Measurements from ENCODE around the gene BAZ2B.
"Not testable (repeated sequence)": the region's sequence is repeated elsewhere in the genome, so short reads cannot be mapped to it uniquely, and the experiment has no call there.

BAZ2B gene

DNA sequence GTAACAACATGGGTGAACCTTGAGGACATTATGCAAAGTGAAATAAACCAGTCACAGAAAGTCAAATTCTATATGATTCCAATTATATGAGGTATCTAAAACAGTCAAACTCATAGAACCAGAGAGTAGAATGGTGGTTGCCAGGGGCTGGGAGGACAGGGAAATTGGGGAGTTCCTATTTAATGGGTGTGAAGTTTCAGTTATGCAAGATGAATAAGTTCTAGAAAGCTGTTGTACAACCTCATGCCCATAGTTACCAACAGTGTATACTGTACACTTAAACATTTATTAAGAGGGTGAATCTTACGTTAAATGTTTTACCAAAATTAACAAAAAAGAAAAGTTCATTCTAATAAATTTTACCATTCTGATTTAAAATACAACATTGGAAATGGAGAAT, 237.2 kb downstream of the BAZ2B start:
- H3K4me3 ChIP-seq (replicated peaks; ENCODE audit: low read depth, low read length), result no peak overlapping the region
- DNase-seq (ENCODE audit: extremely low read depth, low read depth), result no peak
- TF ChIP-seq, protein P1, sequence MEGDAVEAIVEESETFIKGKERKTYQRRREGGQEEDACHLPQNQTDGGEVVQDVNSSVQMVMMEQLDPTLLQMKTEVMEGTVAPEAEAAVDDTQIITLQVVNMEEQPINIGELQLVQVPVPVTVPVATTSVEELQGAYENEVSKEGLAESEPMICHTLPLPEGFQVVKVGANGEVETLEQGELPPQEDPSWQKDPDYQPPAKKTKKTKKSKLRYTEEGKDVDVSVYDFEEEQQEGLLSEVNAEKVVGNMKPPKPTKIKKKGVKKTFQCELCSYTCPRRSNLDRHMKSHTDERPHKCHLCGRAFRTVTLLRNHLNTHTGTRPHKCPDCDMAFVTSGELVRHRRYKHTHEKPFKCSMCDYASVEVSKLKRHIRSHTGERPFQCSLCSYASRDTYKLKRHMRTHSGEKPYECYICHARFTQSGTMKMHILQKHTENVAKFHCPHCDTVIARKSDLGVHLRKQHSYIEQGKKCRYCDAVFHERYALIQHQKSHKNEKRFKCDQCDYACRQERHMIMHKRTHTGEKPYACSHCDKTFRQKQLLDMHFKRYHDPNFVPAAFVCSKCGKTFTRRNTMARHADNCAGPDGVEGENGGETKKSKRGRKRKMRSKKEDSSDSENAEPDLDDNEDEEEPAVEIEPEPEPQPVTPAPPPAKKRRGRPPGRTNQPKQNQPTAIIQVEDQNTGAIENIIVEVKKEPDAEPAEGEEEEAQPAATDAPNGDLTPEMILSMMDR (IDR thresholded peaks at IDR 0.05; ENCODE audit: low read depth, low read length, missing control alignments), result no peak

DNA sequence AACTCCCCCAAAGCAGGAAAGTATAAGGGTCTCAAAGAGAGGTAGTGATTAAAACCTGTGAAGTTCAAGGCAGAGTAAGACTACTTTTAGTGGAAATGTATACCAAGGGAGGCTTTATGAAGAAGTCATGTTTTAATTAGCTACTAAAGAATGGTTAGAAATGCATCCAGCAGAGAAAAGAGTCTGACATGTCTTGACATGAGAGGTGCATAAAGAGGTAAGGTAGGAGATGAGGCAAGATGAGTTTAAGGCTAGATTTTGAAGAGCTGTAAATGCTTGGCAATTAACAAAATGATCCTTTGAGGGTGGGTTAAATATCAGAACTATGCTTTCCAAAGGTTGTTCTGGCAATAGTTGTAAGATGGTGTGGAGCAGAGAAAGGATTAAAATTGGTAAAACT, 241.1 kb downstream of the BAZ2B start:
- DNase-seq (ENCODE audit: extremely low read depth, low read depth), result no peak
- no peak overlapping the region for H3K4me3 ChIP-seq (replicated peaks; ENCODE audit: low read depth, low read length)
- TF ChIP-seq, protein P1 (IDR thresholded peaks at IDR 0.05; ENCODE audit: low read depth, low read length, missing control alignments), result no peak

DNA sequence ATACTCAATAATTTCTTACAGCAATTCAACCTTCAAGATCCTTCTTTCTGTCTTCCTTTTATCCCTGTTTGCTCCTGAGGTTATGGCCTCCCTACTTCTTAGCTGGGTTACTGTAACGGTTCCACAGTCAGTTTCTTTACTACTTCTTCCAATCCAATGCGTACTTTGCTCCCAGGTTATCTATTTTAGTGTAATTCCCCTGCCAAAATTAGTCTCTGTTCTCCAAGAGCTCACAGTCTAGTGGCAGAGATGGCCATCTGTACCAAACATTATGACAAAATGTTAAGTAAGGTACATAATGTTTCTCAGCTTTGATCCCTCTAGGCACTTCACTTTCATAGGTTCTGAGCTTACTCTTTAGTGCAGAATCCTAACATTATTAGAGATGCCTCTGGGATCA, 244.8 kb downstream of the BAZ2B start:
- DNase-seq (ENCODE audit: extremely low read depth, low read depth), result no peak
- TF ChIP-seq, protein P1 (IDR thresholded peaks at IDR 0.05; ENCODE audit: low read depth, low read length, missing control alignments), result no peak

DNA sequence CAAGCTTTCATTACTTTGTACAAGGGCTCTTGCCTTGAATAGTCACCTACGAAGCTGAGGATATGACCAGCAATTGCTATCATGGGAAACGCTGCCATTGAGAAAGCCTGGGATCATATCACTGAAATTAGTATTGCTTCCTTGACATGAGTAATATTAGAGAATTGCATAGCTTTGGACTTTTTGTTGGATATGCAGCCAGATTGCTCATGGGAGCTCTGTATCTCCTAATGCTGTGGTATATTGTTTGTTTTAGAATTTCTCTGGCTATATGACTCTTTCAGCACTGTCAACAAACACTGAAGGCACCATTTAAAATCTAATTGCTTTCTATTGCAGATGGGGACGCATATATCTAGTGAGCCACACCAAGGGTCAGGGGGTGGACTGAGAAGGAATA, 249.8 kb downstream of the BAZ2B start:
- TF ChIP-seq, protein P1 (IDR thresholded peaks at IDR 0.05; ENCODE audit: low read depth, low read length, missing control alignments), result no peak
- H3K4me3 ChIP-seq (replicated peaks; ENCODE audit: low read depth, low read length), result no peak overlapping the region
- no peak for DNase-seq (ENCODE audit: extremely low read depth, low read depth)

More for the DNA sequence above, 244.8 kb downstream of the BAZ2B start:
- H3K4me3 ChIP-seq (replicated peaks; ENCODE audit: low read depth, low read length), result no peak overlapping the region

DNA sequence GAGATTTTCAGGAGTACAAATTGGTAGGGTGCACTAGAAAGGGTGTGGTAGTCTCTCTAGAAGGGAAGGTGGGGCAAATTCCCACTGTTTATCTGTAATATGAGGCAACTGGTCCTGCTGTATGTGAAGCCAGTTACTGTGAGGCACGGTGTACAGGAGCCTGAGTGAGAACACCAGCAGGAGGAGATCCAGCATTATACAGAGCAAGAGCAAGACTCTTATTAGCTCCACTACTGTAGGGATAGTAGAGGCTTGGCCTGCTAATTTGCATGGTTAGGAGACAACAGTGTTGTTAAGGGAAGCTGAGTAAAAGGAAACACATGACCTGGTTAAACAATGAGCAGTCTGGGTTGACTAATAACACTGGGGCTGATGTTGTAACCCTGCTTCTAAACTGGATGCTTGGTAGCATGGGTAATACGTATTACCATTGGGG, 253.5 kb downstream of the BAZ2B start:
- H3K4me3 ChIP-seq (replicated peaks; ENCODE audit: low read depth, low read length), result no peak overlapping the region
- DNase-seq (ENCODE audit: extremely low read depth, low read depth), result no peak

DNA sequence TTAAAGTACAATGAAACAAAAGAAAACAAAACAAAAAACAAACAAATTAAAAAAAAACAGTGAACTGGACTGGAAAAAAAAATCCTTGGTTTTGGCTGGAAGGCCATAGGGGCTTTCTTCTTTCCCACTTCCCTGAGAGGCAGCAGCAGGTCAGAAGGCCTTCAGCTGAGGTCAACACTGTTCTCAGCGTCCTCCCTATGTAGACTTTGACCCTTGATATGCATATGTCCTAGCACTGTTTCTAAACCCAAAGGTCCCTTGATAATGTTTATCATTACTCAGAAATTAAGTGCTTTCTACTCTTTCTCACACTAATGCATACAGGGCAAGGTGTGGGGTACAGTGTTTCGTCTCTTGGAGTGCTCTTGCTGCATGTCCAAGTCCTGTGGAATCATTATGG, 254.3 kb downstream of the BAZ2B start:
- TF ChIP-seq, protein P1 (IDR thresholded peaks at IDR 0.05; ENCODE audit: low read depth, low read length, missing control alignments), result no peak

More for the DNA sequence above, 253.5 kb downstream of the BAZ2B start:
- TF ChIP-seq, protein P1 (IDR thresholded peaks at IDR 0.05; ENCODE audit: low read depth, low read length, missing control alignments), result no peak

DNA sequence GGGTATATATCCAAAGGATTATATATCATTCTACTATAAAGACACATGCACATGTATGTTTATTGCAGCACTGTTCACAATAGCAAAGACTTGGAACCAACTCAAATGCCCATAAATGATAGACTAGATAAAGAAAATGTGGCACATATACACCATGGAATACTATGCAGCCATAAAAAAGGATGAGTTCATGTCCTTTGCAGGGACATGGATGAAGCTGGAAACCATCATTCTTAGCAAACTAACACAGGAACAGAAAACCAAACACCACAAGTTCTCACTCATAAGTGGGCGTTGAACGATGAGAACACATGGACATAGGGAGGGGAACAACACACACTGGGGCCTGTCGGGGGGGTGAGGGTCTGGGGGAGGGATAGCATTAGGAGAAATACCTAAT, 254.7 kb downstream of the BAZ2B start:
- H3K4me3 ChIP-seq (replicated peaks; ENCODE audit: low read depth, low read length); DNase-seq (ENCODE audit: extremely low read depth, low read depth): not testable (repeated sequence)

More for the DNA sequence above, 254.3 kb downstream of the BAZ2B start:
- H3K4me3 ChIP-seq (replicated peaks; ENCODE audit: low read depth, low read length), result no peak overlapping the region
- no peak for DNase-seq (ENCODE audit: extremely low read depth, low read depth)
